GM19043 (cell line): Measurements from ENCODE around the gene AFAP1.
A peak's percentile ranks its signal among the peaks of the same experiment; 100 is the strongest.

Experiments
- ATAC-seq: cut with Tn5 transposase; IDR thresholded peaks from one replicate; pipeline ENCODE4 v1.9.1; 2021; ENCODE audit warnings: low read depth; ENCODE audit not compliant: unreplicated experiment

AFAP1 gene

GRCh38 chr4:7939377-7940108 is at the start of gene AFAP1:
Gene AFAP1 (minus strand): TSS chr4:7939861. CDS start chr4:7872078, 67,783 bp downstream.
- ATAC-seq: peak; percentile 91

- ATAC-seq: no peak
Measured at GRCh38 chr4:7988437-7988836, 48.8 kb upstream of the AFAP1 start.

DNA sequence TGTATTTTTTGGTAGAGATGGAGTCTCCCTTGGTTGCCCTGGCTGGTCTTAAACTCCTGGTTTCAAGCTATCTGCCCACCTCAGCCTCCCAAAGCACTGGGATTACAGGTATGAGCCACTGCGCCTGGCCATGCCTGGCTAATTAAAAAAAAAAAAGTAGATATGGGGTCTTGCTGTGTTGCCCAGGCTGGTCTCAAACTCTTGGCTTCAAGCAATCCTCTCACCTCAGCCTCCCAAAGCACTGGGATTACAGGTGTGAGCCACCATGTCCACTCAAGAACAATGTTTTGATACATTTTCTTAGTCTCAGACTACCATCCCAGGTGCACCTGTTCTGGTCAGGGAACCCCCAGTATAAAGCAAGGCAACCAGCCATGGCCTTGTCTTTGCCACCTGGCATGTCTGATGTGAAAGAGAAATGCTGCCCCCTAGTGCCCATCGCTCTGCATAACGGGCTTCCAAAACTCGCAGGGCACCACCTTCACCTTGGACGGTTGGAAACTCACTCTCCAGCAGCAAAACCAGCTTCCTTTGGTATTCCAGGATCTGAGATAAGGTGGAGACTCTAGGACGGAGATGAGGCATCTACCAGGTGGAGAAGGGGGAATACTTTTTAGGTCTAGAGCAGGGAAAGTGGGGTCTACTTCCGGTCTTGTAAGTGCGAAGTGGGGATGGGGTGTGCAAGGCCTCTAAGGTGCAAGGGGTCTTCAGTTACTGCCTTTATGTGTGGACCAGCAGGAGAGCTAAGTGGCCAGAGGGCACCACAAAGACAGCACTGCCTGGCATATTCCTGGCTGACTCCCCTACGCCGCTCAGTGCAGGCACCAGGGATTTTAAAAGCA is 47.7 kb upstream of the AFAP1 start:
- ATAC-seq: no peak

- ATAC-seq: no peak
Measured at GRCh38 chr4:7985891-7986441, 46.3 kb upstream of the AFAP1 start.

GRCh38 chr4:7985072-7985471 is 45.4 kb upstream of the AFAP1 start:
- ATAC-seq: no peak

- ATAC-seq: no peak
Measured at GRCh38 chr4:7984286-7984925, 44.7 kb upstream of the AFAP1 start.

DNA sequence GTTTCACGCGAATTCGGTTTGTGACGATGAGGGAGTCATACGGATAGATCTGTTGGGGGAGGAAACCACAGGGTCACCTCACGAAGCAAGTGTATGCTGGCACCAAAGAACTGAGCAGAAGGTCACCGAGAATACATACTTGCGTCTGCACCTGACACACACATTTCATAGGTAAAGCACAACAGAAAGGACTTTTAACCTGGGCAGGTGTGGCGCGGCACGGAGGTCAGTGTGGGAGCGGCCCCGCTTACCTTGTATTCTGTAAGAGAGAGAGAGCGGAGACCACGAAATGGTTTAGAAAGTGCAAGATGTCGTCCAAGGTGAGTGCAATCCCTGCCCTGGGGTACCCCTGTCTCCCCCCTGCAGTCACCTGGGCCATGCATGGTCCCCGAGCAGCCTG is 43.6 kb upstream of the AFAP1 start:
- no peak for ATAC-seq

DNA sequence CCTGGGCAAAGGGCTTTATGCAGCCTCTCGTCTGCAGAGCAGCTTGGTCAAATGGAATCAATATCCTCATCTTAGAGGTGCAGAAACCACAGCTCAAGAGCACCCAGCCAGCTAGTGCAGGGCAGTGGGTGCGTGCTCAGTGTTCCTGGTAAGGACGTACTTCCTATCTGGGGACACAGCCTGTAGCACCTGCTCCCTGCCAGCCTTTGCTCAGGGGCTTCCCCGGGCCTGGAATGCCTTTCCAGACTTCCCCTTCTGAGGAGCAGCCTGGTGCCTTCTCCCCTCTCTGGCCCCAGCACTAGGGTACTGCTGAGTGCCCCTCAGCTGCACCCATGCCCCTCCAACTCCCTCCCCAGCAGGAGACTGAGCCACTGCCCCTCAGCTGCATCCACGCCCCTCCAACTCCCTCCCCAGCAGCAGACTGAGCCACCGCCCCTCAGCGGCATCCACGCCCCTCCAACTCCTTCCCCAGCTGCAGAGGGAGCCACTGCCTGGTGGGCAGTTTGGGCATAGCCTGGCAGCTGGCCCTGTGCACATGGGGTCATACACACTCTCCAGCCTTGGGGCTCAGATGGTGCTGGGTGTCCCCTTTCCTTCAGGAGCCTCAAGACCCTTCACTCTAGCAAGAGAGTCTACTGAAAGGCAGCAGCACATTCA is 42.2 kb upstream of the AFAP1 start:
- no peak for ATAC-seq

GRCh38 chr4:7980036-7980435 is 40.4 kb upstream of the AFAP1 start:
- no peak for ATAC-seq

- ATAC-seq: no peak
Measured at GRCh38 chr4:7979652-7979968, 39.9 kb upstream of the AFAP1 start.

DNA sequence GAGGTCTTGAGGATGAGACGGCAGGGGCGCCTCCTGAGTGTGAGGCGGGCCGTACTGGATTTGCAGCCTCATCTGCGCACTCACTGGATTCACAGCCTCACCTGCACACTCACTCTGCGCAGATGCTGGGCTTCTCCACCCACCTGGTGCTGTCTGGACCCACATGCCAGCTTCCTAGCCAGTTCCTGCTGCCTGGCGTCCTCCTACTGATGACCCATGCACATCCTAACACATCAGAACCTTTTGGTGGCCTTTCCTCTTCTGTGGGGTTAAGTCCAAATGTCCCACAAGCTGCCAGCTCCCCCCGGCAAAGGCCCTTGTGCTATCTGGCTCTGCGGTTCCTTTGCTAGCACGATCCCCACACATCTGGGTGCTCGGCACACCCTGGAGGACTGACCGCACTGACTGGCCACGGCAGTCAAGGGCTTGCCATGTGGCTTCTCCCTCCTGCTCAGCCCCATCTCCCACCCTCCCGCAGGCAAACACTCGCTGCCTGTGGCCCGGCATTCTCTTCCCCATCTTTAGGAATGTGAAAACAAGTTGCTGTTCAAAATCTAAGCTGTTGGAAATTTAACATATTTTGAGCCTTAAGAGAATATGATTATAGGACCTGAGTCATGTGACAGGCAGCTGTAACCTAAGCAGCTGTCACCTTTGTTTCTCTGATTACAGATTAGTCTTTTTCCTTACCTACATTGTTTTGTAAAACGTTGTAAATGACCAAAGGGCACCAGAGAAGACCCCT is 39.4 kb upstream of the AFAP1 start:
- no peak for ATAC-seq

DNA sequence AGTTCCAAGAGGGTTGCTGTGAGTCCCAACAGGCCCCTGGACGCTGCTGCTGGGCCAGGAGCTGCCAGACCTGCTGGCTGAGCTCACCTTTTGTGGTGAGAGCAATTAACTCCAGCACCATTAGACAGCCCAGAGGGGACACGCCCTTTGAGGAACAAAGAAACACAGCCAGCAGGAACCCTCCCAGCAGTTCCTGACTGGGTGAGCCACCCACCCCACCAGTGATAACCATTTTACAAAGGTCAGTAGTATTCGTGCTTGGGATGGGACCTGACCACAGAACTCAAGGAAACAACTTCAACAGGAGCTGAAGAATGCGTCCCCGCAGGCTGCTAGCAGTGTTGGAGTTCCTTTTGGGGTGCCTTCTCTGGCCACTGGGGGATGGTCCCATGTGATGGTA is 38.8 kb upstream of the AFAP1 start:
- ATAC-seq: no peak

DNA sequence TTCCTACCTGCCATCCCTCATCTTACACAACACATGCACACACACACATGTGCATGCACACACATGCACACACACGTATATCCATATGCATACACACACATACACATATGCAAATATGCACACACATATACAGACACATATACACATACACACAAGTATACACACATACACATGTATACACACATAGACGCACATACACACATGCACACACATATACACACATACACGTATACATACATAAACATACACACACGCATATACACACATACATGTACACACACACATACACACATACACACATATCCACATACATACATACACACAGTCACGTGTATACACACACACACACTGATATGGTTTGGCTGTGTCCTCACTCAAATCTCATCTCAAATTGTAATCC is 37.0 kb upstream of the AFAP1 start:
- no peak for ATAC-seq

GRCh38 chr4:7976025-7976424 is 36.4 kb upstream of the AFAP1 start:
- ATAC-seq: no peak

DNA sequence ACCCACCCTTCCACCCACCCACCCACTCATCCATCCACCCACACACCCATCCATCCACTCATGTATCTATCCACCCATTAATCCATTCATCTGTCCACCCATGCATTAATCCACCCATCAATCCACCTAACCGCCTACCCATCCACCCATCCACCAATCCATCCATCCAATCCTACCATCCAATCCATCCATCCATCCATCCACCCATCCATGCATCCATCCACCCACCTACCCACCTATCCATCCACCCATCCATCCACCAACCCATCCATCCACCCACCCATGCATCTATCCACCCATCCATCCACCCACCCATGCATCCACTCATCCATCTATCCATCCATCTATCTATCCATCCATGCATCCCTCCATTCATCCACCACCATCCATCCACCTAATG is 34.8 kb upstream of the AFAP1 start:
- ATAC-seq: no peak

- ATAC-seq: no peak
Measured at GRCh38 chr4:7973545-7973981, 33.9 kb upstream of the AFAP1 start.

- ATAC-seq: no peak
Measured at GRCh38 chr4:7971881-7972500, 32.3 kb upstream of the AFAP1 start.

DNA sequence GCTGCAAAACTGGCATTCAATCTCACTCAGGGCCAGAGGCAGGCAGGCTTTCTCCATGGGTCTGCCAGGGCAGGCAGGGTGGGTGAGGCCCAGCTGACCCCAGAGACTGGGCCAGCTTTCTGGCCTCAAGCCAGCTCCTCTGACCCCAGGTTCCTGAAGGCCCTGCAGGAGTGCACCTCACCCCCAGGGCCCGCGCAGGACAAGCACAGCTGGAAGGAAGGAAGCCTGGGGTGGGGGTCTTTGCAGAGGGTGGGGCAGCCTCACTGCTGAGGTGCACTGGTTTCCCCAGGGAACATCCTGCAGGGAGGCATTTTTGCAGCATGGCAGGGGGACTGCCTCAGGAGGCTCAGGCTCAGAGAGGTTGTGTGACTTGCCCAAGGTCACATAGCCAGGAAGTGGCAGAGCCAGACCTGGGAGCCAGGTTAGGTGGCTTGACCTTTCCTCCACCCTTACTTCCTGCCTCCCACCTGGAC is 31.5 kb upstream of the AFAP1 start:
- ATAC-seq: no peak

DNA sequence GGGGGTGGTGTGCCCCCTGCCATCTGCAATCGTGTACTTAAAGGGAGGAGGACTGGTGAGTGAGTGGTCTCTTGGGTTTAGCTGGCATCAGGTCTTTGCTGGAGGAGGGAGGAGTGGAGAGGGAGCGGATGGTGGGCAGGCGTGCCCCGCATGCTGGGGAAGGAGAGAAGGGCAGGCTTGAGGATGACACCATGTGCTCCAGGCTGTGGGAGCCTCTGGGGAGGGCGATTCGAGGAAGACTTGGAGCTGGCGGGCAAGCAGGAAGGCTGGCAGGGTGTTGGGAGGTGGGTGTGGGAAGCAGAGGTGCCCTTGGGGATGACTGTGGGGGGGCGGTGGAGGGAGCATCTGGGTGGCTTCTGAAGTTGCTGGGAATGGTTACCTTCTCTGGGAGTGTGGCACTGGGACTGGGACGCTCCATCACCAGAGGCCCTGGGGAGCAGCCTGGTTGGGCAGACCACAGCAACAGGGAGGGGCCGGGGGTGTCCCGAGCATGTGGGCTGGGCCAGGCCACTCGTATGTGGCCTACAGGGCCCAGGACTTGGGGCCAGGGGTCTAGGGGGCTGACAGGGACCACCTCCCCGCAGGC is 30.8 kb upstream of the AFAP1 start:
- no peak for ATAC-seq
